B cell (primary cell): ENCODE measurements around the gene NCLN.

Experiments used
- EZH2 ChIP-seq: IDR thresholded peaks from 2 replicates; pipeline ENCODE4 v1.6.1; 2012; ENCODE audit warnings: borderline replicate concordance, low read depth, mild to moderate bottlenecking, moderate library complexity, low read length; ENCODE audit not compliant: insufficient read depth, poor library complexity, severe bottlenecking
- TF ChIP-seq, protein P1 (sequence below): fragments of 200-600 bp; IDR thresholded peaks from one replicate; pipeline ENCODE4 v1.8.0; 2022; ENCODE audit warnings: antibody characterized with exemption, mild to moderate bottlenecking

- no peak for TF ChIP-seq EZH2
- TF ChIP-seq, protein P1, sequence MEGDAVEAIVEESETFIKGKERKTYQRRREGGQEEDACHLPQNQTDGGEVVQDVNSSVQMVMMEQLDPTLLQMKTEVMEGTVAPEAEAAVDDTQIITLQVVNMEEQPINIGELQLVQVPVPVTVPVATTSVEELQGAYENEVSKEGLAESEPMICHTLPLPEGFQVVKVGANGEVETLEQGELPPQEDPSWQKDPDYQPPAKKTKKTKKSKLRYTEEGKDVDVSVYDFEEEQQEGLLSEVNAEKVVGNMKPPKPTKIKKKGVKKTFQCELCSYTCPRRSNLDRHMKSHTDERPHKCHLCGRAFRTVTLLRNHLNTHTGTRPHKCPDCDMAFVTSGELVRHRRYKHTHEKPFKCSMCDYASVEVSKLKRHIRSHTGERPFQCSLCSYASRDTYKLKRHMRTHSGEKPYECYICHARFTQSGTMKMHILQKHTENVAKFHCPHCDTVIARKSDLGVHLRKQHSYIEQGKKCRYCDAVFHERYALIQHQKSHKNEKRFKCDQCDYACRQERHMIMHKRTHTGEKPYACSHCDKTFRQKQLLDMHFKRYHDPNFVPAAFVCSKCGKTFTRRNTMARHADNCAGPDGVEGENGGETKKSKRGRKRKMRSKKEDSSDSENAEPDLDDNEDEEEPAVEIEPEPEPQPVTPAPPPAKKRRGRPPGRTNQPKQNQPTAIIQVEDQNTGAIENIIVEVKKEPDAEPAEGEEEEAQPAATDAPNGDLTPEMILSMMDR = no peak
These were observed 43.4 kb upstream of the NCLN start for GRCh38 chr19:3142292-3142670.
